Activated T-helper 2 cell treated with anti-CD3 and anti-CD28 coated beads, Interferon-gamma antibody, Interleukin-2, Interleukin-4, amounts not matched to agents 10 μg/mL and 5 μg/mL and 100 μg/mL, durations not matched to agents 14 hours and 24 hours and 36 hours (primary cell): Measurements from ENCODE around the gene DSCAML1. TPM values are rescaled to one million over a fixed set of nuclear protein-coding genes. Genes with fewer than 3 reads are reported as not detected.

Experiments used
- DNase-seq: peaks from one replicate; pipeline ENCODE4 v3.0.0; 2021; ENCODE audit warnings: low spot score
- H3K27ac Mint-ChIP-seq: one replicate; pipeline ENCODE4 v1.8.0; 2021; ENCODE audit warnings: mixed read lengths
- H3K27me3 Mint-ChIP-seq: one replicate; pipeline ENCODE4 v1.8.0; 2021; ENCODE audit warnings: low read depth, mixed read lengths
- H3K36me3 Mint-ChIP-seq: one replicate; pipeline ENCODE4 v1.8.0; 2021; ENCODE audit warnings: low read depth, mixed read lengths
- H3K4me1 Mint-ChIP-seq: one replicate; pipeline ENCODE4 v1.8.0; 2021; ENCODE audit warnings: low read depth, mixed read lengths
- H3K4me3 Mint-ChIP-seq: one replicate; pipeline ENCODE4 v1.8.0; 2021; ENCODE audit warnings: low read depth, mild to moderate bottlenecking, moderate library complexity, mixed read lengths
- H3K9me3 Mint-ChIP-seq: one replicate; pipeline ENCODE4 v1.8.0; 2021; ENCODE audit warnings: mixed read lengths
- intact Hi-C: fragments of 100-400 bp; cut with micrococcal nuclease; formaldehyde crosslinking; loops from one replicate; pipeline ENCODE4 v1.15.1; 2023
- total RNA-seq: library from RNA; stranded (reverse); gene quantifications from 2 replicates; pipeline ENCODE4 v1.2.3, GENCODE V29; 2022

The DSCAML1 gene
- total RNA-seq, 1 donor from 2014 or later, result not detected

GRCh38 chr11:117520201-117520600 lies 276.8 kb downstream of the DSCAML1 start:
- Mint-ChIP-seq H3K36me3 (no peaks in the 10 kb centered on the region), H3K4me1 (no peaks in the 10 kb centered on the region), H3K9me3 (no peaks in the 10 kb centered on the region), H3K27me3 (no peaks in the 10 kb centered on the region), H3K27ac (no peak overlapping the region), H3K4me3 (no peak overlapping the region)
- intact Hi-C loops, result no loop called here
- DNase-seq, result no peak

DNA sequence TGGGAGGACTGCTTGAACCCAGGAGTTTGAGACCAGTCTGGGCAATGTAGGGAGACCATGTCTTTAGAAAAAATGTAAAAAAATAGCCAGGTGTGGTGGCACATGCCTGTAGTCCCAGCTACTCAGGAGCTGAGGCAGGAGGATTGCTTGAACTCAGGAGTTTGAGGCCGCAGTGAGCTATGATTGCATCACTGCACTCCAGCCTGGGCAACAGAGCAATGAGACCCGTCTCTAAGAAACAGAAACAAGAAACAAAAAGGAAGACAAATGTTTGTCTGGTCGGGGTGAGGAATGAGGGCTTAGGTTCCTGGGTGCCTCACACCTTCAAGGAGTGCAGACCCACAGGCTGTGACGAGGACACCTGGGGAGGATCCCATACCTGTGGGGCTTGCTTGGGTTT lies 277.4 kb downstream of the DSCAML1 start:
- no peak overlapping the region for H3K4me3 Mint-ChIP-seq

GRCh38 chr11:117519170-117519569 lies 277.8 kb downstream of the DSCAML1 start:
- H3K27me3 Mint-ChIP-seq, result no peaks in the 10 kb centered on the region
- H3K27ac Mint-ChIP-seq, result no peak overlapping the region
- no peak for DNase-seq
- no peak overlapping the region for H3K4me3 Mint-ChIP-seq
- no peaks in the 10 kb centered on the region for H3K4me1 Mint-ChIP-seq
- H3K9me3 Mint-ChIP-seq, result no peaks in the 10 kb centered on the region
- intact Hi-C loops, result no loop called here
- H3K36me3 Mint-ChIP-seq, result no peaks in the 10 kb centered on the region

More for the DNA sequence above, 277.4 kb downstream of the DSCAML1 start:
- Mint-ChIP-seq H3K27ac (no peak overlapping the region), H3K4me1 (no peaks in the 10 kb centered on the region), H3K36me3 (no peaks in the 10 kb centered on the region), H3K9me3 (no peaks in the 10 kb centered on the region), H3K27me3 (no peaks in the 10 kb centered on the region)
- no peak for DNase-seq
- intact Hi-C loops, result no loop called here

GRCh38 chr11:117518455-117518854 lies 278.6 kb downstream of the DSCAML1 start:
- H3K4me1 Mint-ChIP-seq, result no peaks in the 10 kb centered on the region
- no peaks in the 10 kb centered on the region for H3K36me3 Mint-ChIP-seq
- no peak overlapping the region for H3K4me3 Mint-ChIP-seq
- no peak for DNase-seq
- H3K27me3 Mint-ChIP-seq, result no peaks in the 10 kb centered on the region
- no peaks in the 10 kb centered on the region for H3K9me3 Mint-ChIP-seq
- intact Hi-C loops, result no loop called here
- H3K27ac Mint-ChIP-seq, result no peak overlapping the region

DNA sequence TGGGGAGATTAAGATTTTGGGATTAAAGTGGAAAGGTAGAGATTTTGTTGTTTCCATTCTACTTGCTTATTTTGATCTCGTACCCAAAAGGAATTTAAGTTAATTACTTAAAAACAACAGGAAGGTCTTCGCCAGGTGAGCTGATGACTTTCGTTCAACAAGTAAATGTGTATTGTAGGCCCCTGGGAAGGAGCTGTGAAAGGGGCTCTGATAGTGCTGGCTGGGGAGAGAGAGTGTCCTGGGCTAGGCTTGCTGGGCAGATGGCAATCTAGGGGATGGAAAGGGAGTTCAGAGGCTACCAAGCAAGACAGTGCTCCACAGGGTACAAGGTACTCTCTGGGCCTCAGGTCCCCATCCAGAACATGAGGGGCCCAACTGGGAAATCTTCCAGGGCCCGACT lies 279.9 kb downstream of the DSCAML1 start:
- intact Hi-C loops, result no loop called here
- no peak overlapping the region for H3K4me3 Mint-ChIP-seq

GRCh38 chr11:117515892-117516787 lies 280.9 kb downstream of the DSCAML1 start:
- no peak overlapping the region for H3K4me3 Mint-ChIP-seq
- intact Hi-C loops, result no loop called here
- no peak overlapping the region for H3K27ac Mint-ChIP-seq
- H3K9me3 Mint-ChIP-seq, result no peaks in the 10 kb centered on the region
- no peak for DNase-seq
- H3K4me1 Mint-ChIP-seq, result no peaks in the 10 kb centered on the region
- no peaks in the 10 kb centered on the region for H3K36me3 Mint-ChIP-seq
- no peaks in the 10 kb centered on the region for H3K27me3 Mint-ChIP-seq

More for the DNA sequence above, 279.9 kb downstream of the DSCAML1 start:
- no peaks in the 10 kb centered on the region for H3K27me3 Mint-ChIP-seq
- no peak for DNase-seq
- H3K27ac Mint-ChIP-seq, result no peak overlapping the region
- no peaks in the 10 kb centered on the region for H3K4me1 Mint-ChIP-seq
- no peaks in the 10 kb centered on the region for H3K9me3 Mint-ChIP-seq
- no peaks in the 10 kb centered on the region for H3K36me3 Mint-ChIP-seq

- intact Hi-C loops, result no loop called here
- H3K9me3 Mint-ChIP-seq, result no peaks in the 10 kb centered on the region
- no peak overlapping the region for H3K4me3 Mint-ChIP-seq
- no peak for DNase-seq
- H3K27ac Mint-ChIP-seq, result no peak overlapping the region
- H3K4me1 Mint-ChIP-seq, result no peaks in the 10 kb centered on the region
- H3K36me3 Mint-ChIP-seq, result no peaks in the 10 kb centered on the region
- H3K27me3 Mint-ChIP-seq, result no peaks in the 10 kb centered on the region
These were observed 282.8 kb downstream of the DSCAML1 start for GRCh38 chr11:117514256-117514655.

DNA sequence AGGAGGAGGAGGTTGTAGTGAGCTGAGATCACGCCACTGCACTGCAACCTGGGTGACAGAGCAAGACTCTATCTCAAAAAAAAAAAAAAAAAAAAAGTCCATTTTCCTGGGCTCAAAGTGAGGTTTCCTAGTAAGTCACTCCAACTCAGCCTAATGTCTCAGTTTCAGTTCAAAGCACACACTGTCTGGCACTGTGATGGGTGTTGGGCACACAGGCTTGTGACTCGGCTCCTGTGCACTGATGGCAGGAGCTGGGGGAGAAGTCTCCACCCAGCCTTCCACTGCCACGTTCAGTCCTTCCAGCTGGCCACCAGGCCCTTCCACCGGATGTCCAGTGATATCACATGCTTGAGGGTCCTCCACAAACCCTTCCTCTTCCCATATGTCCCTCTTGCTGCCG lies 283.4 kb downstream of the DSCAML1 start:
- intact Hi-C loops, result no loop called here
- no peaks in the 10 kb centered on the region for H3K9me3 Mint-ChIP-seq
- DNase-seq, result no peak
- no peak overlapping the region for H3K4me3 Mint-ChIP-seq
- H3K36me3 Mint-ChIP-seq, result no peaks in the 10 kb centered on the region
- no peak overlapping the region for H3K27ac Mint-ChIP-seq
- no peaks in the 10 kb centered on the region for H3K4me1 Mint-ChIP-seq
- no peaks in the 10 kb centered on the region for H3K27me3 Mint-ChIP-seq

DNA sequence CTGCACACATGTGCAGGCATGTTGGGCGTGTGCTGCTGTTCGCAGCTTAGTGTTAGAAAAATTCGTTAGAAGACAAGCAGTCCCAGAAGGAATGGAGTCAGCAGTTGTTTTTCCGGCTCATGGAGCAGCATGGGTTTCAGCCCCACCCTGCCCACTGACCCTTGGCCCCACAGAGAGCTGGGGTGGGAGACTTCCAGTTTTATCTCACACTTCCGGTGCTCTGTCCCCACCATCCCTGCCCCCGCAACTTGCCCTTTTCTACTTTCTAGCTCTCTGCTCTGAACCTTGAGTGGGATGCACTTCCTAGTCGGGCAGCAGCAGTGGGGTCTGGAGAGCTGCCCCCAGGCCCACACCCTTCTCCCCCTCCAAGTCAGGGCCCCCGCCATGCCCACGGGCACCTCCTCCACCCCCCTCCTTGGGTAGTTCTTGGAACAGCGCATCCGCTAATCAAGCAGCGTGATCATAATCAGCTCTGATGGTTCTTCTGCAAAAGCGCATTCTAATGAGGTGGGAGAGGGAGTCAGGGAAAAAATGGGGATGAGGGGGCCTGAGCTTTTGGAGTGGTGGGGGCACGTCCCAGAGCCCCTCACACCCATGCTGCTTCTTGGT lies 285.0 kb downstream of the DSCAML1 start:
- Mint-ChIP-seq H3K27ac (no peak overlapping the region), H3K36me3 (no peaks in the 10 kb centered on the region), H3K4me1 (no peaks in the 10 kb centered on the region), H3K4me3 (no peak overlapping the region), H3K9me3 (no peaks in the 10 kb centered on the region), H3K27me3 (no peaks in the 10 kb centered on the region)
- intact Hi-C loops, result no loop called here
- no peak for DNase-seq

GRCh38 chr11:117511483-117511930 lies 285.5 kb downstream of the DSCAML1 start:
- DNase-seq, result no peak
- Mint-ChIP-seq H3K27me3 (no peaks in the 10 kb centered on the region), H3K27ac (no peak overlapping the region), H3K4me1 (no peaks in the 10 kb centered on the region), H3K36me3 (no peaks in the 10 kb centered on the region), H3K9me3 (no peaks in the 10 kb centered on the region), H3K4me3 (no peak overlapping the region)
- intact Hi-C loops, result no loop called here

DNA sequence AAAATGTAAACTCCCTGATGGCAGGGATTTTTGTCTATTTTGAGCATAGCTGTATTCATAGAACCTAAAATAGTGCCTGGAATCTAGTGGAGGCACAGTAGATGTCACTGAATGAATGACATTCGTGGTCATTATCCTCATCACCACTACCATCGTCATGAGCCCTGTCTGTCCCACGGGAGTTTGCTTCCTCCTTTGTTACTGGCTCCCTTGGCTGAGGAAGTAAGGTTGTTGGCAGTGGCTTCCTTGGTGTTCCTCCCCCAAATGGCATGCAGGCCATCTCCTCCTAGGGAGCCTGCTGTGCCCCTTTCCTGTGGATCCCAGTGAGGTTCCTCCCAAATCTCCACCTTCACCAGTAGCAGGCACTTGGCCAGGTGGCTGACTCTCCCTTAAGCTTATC lies 286.4 kb downstream of the DSCAML1 start:
- H3K36me3 Mint-ChIP-seq, result no peaks in the 10 kb centered on the region
- no peak overlapping the region for H3K27ac Mint-ChIP-seq
- no peak overlapping the region for H3K4me3 Mint-ChIP-seq
- no peaks in the 10 kb centered on the region for H3K4me1 Mint-ChIP-seq
- H3K27me3 Mint-ChIP-seq, result no peaks in the 10 kb centered on the region
- H3K9me3 Mint-ChIP-seq, result no peaks in the 10 kb centered on the region
- DNase-seq, result no peak
- intact Hi-C loops, result no loop called here

- Mint-ChIP-seq H3K27me3 (no peaks in the 10 kb centered on the region), H3K36me3 (no peaks in the 10 kb centered on the region), H3K4me3 (no peak overlapping the region), H3K27ac (no peak overlapping the region), H3K4me1 (no peaks in the 10 kb centered on the region), H3K9me3 (no peaks in the 10 kb centered on the region)
- no peak for DNase-seq
- intact Hi-C loops, result no loop called here
These were observed 287.5 kb downstream of the DSCAML1 start for GRCh38 chr11:117509543-117509942.

GRCh38 chr11:117506971-117507370 lies 290.0 kb downstream of the DSCAML1 start:
- intact Hi-C loops, result no loop called here
- Mint-ChIP-seq H3K4me1 (no peaks in the 10 kb centered on the region), H3K9me3 (no peaks in the 10 kb centered on the region), H3K36me3 (no peaks in the 10 kb centered on the region), H3K27ac (no peak overlapping the region), H3K27me3 (no peaks in the 10 kb centered on the region), H3K4me3 (no peak overlapping the region)
- no peak for DNase-seq
